Mammary epithelial cell (primary cell): ENCODE results near the gene TBRG1.

ENCODE experiments used
- CTCF ChIP-seq, 2 donors: IDR thresholded peaks in 1 of 2; conservative IDR thresholded peaks in 1 of 2; 2 replicates each; pipeline ENCODE4 v1.5.1; 2011 to 2012; ENCODE audit warnings: inconsistent platforms in 2 of 2, low read length in 2 of 2, mild to moderate bottlenecking in 2 of 2, control low read depth in 1 of 2, low read depth in 1 of 2; ENCODE audit not compliant: insufficient read depth in 1 of 2; ENCODE audit errors: extremely low read depth in 1 of 2
- EZH2 ChIP-seq: IDR thresholded peaks from 2 replicates; pipeline ENCODE4 v1.6.1; 2012; ENCODE audit warnings: low read length, inconsistent platforms, borderline replicate concordance

- TF ChIP-seq CTCF (conservative IDR thresholded peaks at IDR 0.05 in 1 of 2, IDR thresholded peaks at IDR 0.05 in 1 of 2; ENCODE audit: extremely low read depth in 1 of 2, insufficient read depth in 1 of 2, low read depth in 1 of 2, low read length in 2 of 2) (no peak), EZH2 (no peak)
These were observed 43.9 kb upstream of the TBRG1 start for GRCh38 chr11:124578761-124579160.
